Neural progenitor cell (in vitro differentiated cells): Measurements from ENCODE around the gene LCE3B. TPM values are rescaled to one million over a fixed set of nuclear protein-coding genes. Genes with fewer than 3 reads are reported as not detected.

Source experiments
- DNase-seq: peaks from one replicate; pipeline ENCODE4 v3.0.0-alpha.2; 2016; ENCODE audit warnings: low spot score
- H2AFZ ChIP-seq: fragments of 200-600 bp; sonication (generic); replicated peaks from 2 replicates; pipeline ENCODE4 v1.6.1; 2016; ENCODE audit warnings: antibody characterized with exemption
- H3F3A ChIP-seq: fragments of 200-600 bp; sonication (generic); 2 replicates; pipeline ENCODE4 v1.6.1; 2016; ENCODE audit warnings: antibody characterized with exemption, low read depth
- H3K27ac ChIP-seq: fragments of 200-600 bp; sonication (generic); 2 replicates; pipeline ENCODE4 v1.5.1; 2016; ENCODE audit warnings: mild to moderate bottlenecking
- H3K27me3 ChIP-seq: fragments of 200-600 bp; sonication (generic); 2 replicates; pipeline ENCODE4 v1.6.1; 2016; ENCODE audit warnings: mild to moderate bottlenecking, moderate library complexity
- H3K36me3 ChIP-seq: fragments of 200-600 bp; sonication (generic); 2 replicates; pipeline ENCODE4 v1.5.1; 2016
- H3K4me1 ChIP-seq: fragments of 200-600 bp; sonication (generic); 2 replicates; pipeline ENCODE4 v1.6.1; 2016; ENCODE audit warnings: mixed run types
- H3K4me2 ChIP-seq: fragments of 200-600 bp; sonication (generic); 2 replicates; pipeline ENCODE4 v1.6.1; 2016
- H3K4me3 ChIP-seq: fragments of 200-600 bp; sonication (generic); 2 replicates; pipeline ENCODE4 v1.5.1; 2016
- H3K79me2 ChIP-seq: fragments of 200-600 bp; sonication (generic); 2 replicates; pipeline ENCODE4 v1.6.1; 2016; ENCODE audit warnings: low read depth
- H3K9ac ChIP-seq: fragments of 200-600 bp; sonication (generic); 2 replicates; pipeline ENCODE4 v1.6.1; 2016
- H3K9me3 ChIP-seq: fragments of 200-600 bp; sonication (generic); 2 replicates; pipeline ENCODE4 v1.5.1; 2016; ENCODE audit warnings: low read depth
- H4K20me1 ChIP-seq: fragments of 200-600 bp; sonication (generic); 2 replicates; pipeline ENCODE4 v1.6.1; 2016; ENCODE audit warnings: low read depth
- H3K27ac Mint-ChIP-seq: 3 replicates; pipeline ENCODE4 v1.8.0; 2021; ENCODE audit warnings: mixed read lengths
- H3K27me3 Mint-ChIP-seq: 2 replicates; pipeline ENCODE4 v1.8.0; 2022; ENCODE audit warnings: low read depth, mild to moderate bottlenecking, inconsistent platforms, moderate library complexity, mixed read lengths; ENCODE audit not compliant: insufficient read depth
- H3K36me3 Mint-ChIP-seq: 3 replicates; pipeline ENCODE4 v1.8.0; 2021; ENCODE audit warnings: mixed read lengths
- H3K4me1 Mint-ChIP-seq: 3 replicates; pipeline ENCODE4 v1.8.0; 2021; ENCODE audit warnings: mixed read lengths
- H3K4me3 Mint-ChIP-seq: 3 replicates; pipeline ENCODE4 v1.8.0; 2021; ENCODE audit warnings: mild to moderate bottlenecking, moderate library complexity, mixed read lengths
- H3K9me3 Mint-ChIP-seq: 3 replicates; pipeline ENCODE4 v1.8.0; 2020; ENCODE audit warnings: mixed read lengths
- EZH2 ChIP-seq: fragments of 200-600 bp; sonication (generic); IDR thresholded peaks from 2 replicates; pipeline ENCODE4 v1.6.1; 2017; ENCODE audit warnings: antibody characterized with exemption, mild to moderate bottlenecking, moderate library complexity
- EZH2phosphoT487 ChIP-seq: fragments of 200-600 bp; sonication (generic); IDR thresholded peaks from 2 replicates; pipeline ENCODE4 v1.6.1; 2017; ENCODE audit warnings: antibody characterized with exemption
- total RNA-seq: library from RNA; depleted of rRNA; stranded (reverse); fragments of >200 nt; gene quantifications from 2 replicates; pipeline ENCODE4 v1.2.3, GENCODE V29; 2015; ENCODE audit warnings: low replicate concordance
- TF ChIP-seq, protein P1 (sequence below): fragments of 200-600 bp; sonication (generic); IDR thresholded peaks from 2 replicates; pipeline ENCODE4 v1.5.1; 2017; ENCODE audit warnings: antibody characterized with exemption, mild to moderate bottlenecking

Gene LCE3B
- not detected in 2 replicates for total RNA-seq

DNA sequence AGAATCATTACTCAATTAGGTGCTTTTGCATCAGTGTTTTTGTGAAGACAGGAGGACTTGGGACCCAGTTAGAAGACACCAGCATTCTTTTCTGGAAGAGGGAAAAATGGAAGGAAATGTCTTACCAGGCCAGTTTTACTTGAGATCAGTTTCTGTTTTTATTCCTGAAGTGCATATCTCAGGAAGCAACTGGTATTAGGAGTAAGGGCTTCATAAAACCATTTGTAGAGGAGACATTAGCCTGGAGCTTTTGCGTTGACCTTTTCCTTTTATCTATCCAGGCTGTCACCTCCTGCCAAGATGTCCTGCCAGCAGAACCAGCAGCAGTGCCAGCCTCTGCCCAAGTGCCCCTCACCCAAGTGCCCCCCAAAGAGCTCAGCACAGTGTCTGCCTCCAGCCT lies at the start of gene LCE3B:
LCE3B (plus strand) TSS at position 301 of the 400 bp plus-strand sequence; CDS start at position 301, 0 bp downstream.
- Histone ChIP-seq H3K4me2 (no peak within 1 kb of the TSS), H3K9ac (no peak within 1 kb of the TSS), H4K20me1 (no peaks in the 10 kb centered on the region), H2AFZ (no peak within 1 kb of the TSS), H3K9me3 (no peaks in the 10 kb centered on the region), H3F3A (no peaks in the 10 kb centered on the region), H3K36me3 (no peaks in the 10 kb centered on the region), H3K4me1 (no peaks in the 10 kb centered on the region), H3K79me2 (no peaks in the 10 kb centered on the region), H3K27ac (no peak within 1 kb of the TSS), H3K4me3 (no peak within 1 kb of the TSS), H3K27me3 (no peaks in the 10 kb centered on the region)
- no peak for TF ChIP-seq EZH2
- TF ChIP-seq, protein P1, sequence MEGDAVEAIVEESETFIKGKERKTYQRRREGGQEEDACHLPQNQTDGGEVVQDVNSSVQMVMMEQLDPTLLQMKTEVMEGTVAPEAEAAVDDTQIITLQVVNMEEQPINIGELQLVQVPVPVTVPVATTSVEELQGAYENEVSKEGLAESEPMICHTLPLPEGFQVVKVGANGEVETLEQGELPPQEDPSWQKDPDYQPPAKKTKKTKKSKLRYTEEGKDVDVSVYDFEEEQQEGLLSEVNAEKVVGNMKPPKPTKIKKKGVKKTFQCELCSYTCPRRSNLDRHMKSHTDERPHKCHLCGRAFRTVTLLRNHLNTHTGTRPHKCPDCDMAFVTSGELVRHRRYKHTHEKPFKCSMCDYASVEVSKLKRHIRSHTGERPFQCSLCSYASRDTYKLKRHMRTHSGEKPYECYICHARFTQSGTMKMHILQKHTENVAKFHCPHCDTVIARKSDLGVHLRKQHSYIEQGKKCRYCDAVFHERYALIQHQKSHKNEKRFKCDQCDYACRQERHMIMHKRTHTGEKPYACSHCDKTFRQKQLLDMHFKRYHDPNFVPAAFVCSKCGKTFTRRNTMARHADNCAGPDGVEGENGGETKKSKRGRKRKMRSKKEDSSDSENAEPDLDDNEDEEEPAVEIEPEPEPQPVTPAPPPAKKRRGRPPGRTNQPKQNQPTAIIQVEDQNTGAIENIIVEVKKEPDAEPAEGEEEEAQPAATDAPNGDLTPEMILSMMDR = no peak
- no peak for TF ChIP-seq EZH2phosphoT487
- Mint-ChIP-seq H3K9me3 (peaks cover 15% of the 10 kb centered on the region), H3K36me3 (no peaks in the 10 kb centered on the region), H3K27ac (no peak within 1 kb of the TSS), H3K4me3 (no peak within 1 kb of the TSS), H3K27me3 (peaks cover 2% of the 10 kb centered on the region), H3K4me1 (no peaks in the 10 kb centered on the region)
- no peak for DNase-seq

- no peak overlapping the region for H3K4me3 ChIP-seq
- no peaks in the 10 kb centered on the region for H3K4me1 ChIP-seq
- no peaks in the 10 kb centered on the region for H3F3A ChIP-seq
- no peak overlapping the region for H2AFZ ChIP-seq
- H3K27me3 ChIP-seq = no peaks in the 10 kb centered on the region
- Mint-ChIP-seq H3K9me3 (peaks cover 42% of the 10 kb centered on the region), H3K4me3 (no peak overlapping the region), H3K36me3 (no peaks in the 10 kb centered on the region), H3K4me1 (no peaks in the 10 kb centered on the region), H3K27me3 (peaks cover 2% of the 10 kb centered on the region), H3K27ac (no peak overlapping the region)
- H3K79me2 ChIP-seq = no peaks in the 10 kb centered on the region
- no peak overlapping the region for H3K27ac ChIP-seq
- no peaks in the 10 kb centered on the region for H4K20me1 ChIP-seq
- H3K9me3 ChIP-seq = peaks cover 19% of the 10 kb centered on the region
- H3K4me2 ChIP-seq = no peak overlapping the region
- TF ChIP-seq EZH2phosphoT487 = no peak
- TF ChIP-seq, protein P1 = no peak
- no peak for TF ChIP-seq EZH2
- H3K9ac ChIP-seq = no peak overlapping the region
- no peak for DNase-seq
- no peaks in the 10 kb centered on the region for H3K36me3 ChIP-seq
These were observed 48.5 kb upstream of the LCE3B start for GRCh38 chr1:152565115-152565514.

DNA sequence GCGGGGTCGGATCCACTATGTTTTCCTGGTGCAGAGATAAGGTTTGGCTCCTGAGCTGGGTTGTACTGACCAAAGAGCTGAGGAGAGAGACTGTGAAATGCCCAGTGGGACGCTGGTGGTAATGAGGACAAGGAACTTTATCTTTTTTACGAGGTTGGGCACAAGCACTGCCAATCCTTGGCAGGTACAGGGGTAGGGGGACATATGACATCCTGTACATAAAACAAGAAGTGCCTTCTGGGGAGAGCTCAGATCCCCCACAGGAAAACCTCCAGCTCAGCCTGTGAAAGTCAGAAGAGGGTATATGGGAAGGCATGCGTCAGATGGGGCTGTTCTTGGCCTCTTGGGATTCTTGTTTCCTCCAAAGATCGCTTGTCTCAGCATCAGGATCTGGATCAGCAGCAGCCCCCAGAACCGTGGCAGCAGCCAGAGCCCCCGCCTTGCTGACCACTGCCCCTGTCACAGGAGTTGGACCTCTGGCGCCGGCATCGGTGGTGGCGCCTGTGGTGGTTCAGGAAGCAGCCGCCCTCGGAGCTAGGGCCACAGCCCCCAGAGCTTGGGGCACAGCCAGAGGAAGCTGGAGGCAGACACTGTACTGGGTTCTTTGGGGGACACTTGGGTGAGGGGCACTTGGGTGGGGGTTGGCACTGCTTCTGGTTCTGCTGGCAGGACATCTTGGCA lies 47.9 kb upstream of the LCE3B start:
- DNase-seq = no peak
- peaks cover 42% of the 10 kb centered on the region for H3K9me3 Mint-ChIP-seq
- peaks cover 25% of the 10 kb centered on the region for H3K9me3 ChIP-seq

DNA sequence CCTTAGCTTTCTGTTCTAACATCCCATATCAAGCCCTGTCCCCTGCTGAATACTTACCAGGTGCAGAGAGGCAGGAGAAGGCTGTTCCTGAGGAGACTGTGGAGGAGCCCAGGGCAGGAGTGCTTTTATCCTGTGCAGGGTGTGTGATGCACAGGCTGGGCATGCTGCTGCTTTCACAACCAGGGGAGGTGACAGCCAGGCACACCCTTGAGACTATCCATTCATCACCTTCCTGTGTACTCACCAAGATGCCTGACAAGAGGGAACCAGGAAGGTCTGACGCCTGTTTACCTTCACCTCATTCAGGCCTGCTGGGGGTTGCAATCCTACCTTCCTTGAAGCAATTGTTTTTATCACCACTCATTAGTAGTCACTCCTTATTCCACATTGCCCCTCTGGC lies 46.9 kb upstream of the LCE3B start, which contains the start of gene LCE3E:
LCE3E (minus strand) TSS at position 100 of the 400 bp plus-strand sequence. CDS start 572 bp downstream, outside the sequence.
- no peaks in the 10 kb centered on the region for H3K36me3 Mint-ChIP-seq
- TF ChIP-seq EZH2phosphoT487 = no peak
- TF ChIP-seq, protein P1 = no peak
- no peak for TF ChIP-seq EZH2
- Histone ChIP-seq H3K9ac (no peak within 1 kb of the TSS), H3K4me3 (no peak within 1 kb of the TSS), H3K27me3 (no peaks in the 10 kb centered on the region), H3K9me3 (peaks cover 30% of the 10 kb centered on the region), H3K79me2 (no peaks in the 10 kb centered on the region), H3K27ac (no peak within 1 kb of the TSS), H3F3A (no peaks in the 10 kb centered on the region), H3K36me3 (no peaks in the 10 kb centered on the region), H3K4me1 (no peaks in the 10 kb centered on the region), H3K4me2 (no peak within 1 kb of the TSS), H2AFZ (no peak within 1 kb of the TSS), H4K20me1 (no peaks in the 10 kb centered on the region)
- peaks cover 38% of the 10 kb centered on the region for H3K9me3 Mint-ChIP-seq
- no peaks in the 10 kb centered on the region for H3K4me1 Mint-ChIP-seq
- no peak for DNase-seq
- no peak within 1 kb of the TSS for H3K4me3 Mint-ChIP-seq
- H3K27me3 Mint-ChIP-seq = peaks cover 2% of the 10 kb centered on the region
- no peak within 1 kb of the TSS for H3K27ac Mint-ChIP-seq

More for the DNA sequence above, 47.9 kb upstream of the LCE3B start:
- Histone ChIP-seq H4K20me1 (no peaks in the 10 kb centered on the region), H3K27me3 (no peaks in the 10 kb centered on the region), H3K9ac (no peak overlapping the region), H3K4me1 (no peaks in the 10 kb centered on the region), H3K79me2 (no peaks in the 10 kb centered on the region), H3K4me2 (no peak overlapping the region), H3F3A (no peaks in the 10 kb centered on the region), H3K27ac (no peak overlapping the region), H3K4me3 (no peak overlapping the region), H2AFZ (no peak overlapping the region), H3K36me3 (no peaks in the 10 kb centered on the region)
- peaks cover 2% of the 10 kb centered on the region for H3K27me3 Mint-ChIP-seq
- H3K27ac Mint-ChIP-seq = no peak overlapping the region
- TF ChIP-seq EZH2 (no peak), EZH2phosphoT487 (no peak)
- H3K4me3 Mint-ChIP-seq = no peak overlapping the region
- no peaks in the 10 kb centered on the region for H3K36me3 Mint-ChIP-seq
- no peaks in the 10 kb centered on the region for H3K4me1 Mint-ChIP-seq
